ENCODE measurements around the gene LXN. TPM values are rescaled to one million over a fixed set of nuclear protein-coding genes. Genes with fewer than 3 reads are reported as not detected.
A peak's percentile ranks its signal among the peaks of the same experiment; 100 is the strongest.
"Not testable (repeated sequence)": the region's sequence is repeated elsewhere in the genome, so short reads cannot be mapped to it uniquely, and the experiment has no call there.

The LXN gene
- total RNA-seq, 1 donor from 2014 or later = 6.8 TPM

GRCh38 chr3:158701420-158702065 is 29.1 kb upstream of the LXN start:
- Histone ChIP-seq H3K27me3 (ENCODE audit: control insufficient read depth, insufficient read depth, low read length) (no peaks in the 10 kb centered on the region), H3K4me3 (ENCODE audit: low read depth, low read length) (no peak overlapping the region), H3K36me3 (ENCODE audit: control insufficient read depth, insufficient read depth, low read length) (peaks cover 1% of the 10 kb centered on the region)
- DNase-seq (ENCODE audit: low read depth) (peak; percentile 32), FAIRE-seq (no peak)
- TF ChIP-seq, protein P1, sequence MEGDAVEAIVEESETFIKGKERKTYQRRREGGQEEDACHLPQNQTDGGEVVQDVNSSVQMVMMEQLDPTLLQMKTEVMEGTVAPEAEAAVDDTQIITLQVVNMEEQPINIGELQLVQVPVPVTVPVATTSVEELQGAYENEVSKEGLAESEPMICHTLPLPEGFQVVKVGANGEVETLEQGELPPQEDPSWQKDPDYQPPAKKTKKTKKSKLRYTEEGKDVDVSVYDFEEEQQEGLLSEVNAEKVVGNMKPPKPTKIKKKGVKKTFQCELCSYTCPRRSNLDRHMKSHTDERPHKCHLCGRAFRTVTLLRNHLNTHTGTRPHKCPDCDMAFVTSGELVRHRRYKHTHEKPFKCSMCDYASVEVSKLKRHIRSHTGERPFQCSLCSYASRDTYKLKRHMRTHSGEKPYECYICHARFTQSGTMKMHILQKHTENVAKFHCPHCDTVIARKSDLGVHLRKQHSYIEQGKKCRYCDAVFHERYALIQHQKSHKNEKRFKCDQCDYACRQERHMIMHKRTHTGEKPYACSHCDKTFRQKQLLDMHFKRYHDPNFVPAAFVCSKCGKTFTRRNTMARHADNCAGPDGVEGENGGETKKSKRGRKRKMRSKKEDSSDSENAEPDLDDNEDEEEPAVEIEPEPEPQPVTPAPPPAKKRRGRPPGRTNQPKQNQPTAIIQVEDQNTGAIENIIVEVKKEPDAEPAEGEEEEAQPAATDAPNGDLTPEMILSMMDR (IDR thresholded peaks at IDR 0.05; ENCODE audit: insufficient read depth, low read length, severe bottlenecking) = no peak

DNA sequence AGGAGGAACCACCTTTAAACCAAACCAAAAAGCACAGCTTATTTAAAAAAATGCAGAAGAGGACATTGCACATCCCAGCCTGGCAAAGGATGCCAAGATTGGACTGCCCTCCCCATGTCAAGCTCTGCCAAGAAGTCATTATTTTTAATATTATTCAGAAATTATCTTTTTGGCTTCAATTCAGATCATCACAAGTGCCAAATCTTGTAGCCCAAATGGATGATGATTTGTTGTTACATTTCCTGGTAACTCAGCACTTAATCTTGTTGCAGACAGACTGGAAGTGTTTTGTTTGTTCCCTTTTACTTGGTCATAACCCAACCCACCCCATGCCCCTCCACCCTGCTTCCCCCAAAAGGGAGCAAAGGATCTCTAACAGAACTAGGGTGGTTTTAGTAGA is 28.1 kb upstream of the LXN start:
- H3K36me3 ChIP-seq (ENCODE audit: control insufficient read depth, insufficient read depth, low read length) = peaks cover 1% of the 10 kb centered on the region
- DNase-seq (ENCODE audit: low read depth) = no peak
- no peak for FAIRE-seq
- no peak overlapping the region for H3K4me3 ChIP-seq (ENCODE audit: low read depth, low read length)
- TF ChIP-seq, protein P1 (IDR thresholded peaks at IDR 0.05; ENCODE audit: insufficient read depth, low read length, severe bottlenecking) = no peak
- no peaks in the 10 kb centered on the region for H3K27me3 ChIP-seq (ENCODE audit: control insufficient read depth, insufficient read depth, low read length)

DNA sequence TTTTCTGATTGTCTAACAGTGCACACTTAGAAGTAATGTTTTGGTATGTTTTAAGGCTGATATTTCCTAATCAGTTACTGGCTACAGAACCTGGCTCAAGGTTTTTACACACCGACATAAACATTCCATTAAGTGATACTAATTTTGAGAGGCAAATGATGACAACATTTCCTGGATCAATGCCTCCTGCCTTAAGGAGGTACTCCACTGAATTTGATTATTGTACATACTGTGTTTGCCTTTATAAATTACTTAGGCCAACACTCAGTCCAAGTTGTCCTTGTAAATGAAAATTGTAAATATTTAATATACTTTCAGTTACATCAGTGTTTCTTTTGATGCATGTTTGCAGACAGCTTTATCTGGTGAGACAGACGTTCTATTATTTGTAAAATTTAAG is 24.2 kb upstream of the LXN start:
- Histone ChIP-seq H3K27me3 (ENCODE audit: control insufficient read depth, insufficient read depth, low read length) (no peaks in the 10 kb centered on the region), H3K4me3 (ENCODE audit: low read depth, low read length) (no peak overlapping the region), H3K36me3 (ENCODE audit: control insufficient read depth, insufficient read depth, low read length) (peaks cover 1% of the 10 kb centered on the region)
- DNase-seq (ENCODE audit: low read depth) = peak; percentile 58
- FAIRE-seq = no peak
- TF ChIP-seq, protein P1 (IDR thresholded peaks at IDR 0.05; ENCODE audit: insufficient read depth, low read length, severe bottlenecking) = no peak

- not testable (repeated sequence) for FAIRE-seq; H3K27me3 ChIP-seq (ENCODE audit: control insufficient read depth, insufficient read depth, low read length); DNase-seq (ENCODE audit: low read depth); H3K36me3 ChIP-seq (ENCODE audit: control insufficient read depth, insufficient read depth, low read length); H3K4me3 ChIP-seq (ENCODE audit: low read depth, low read length)
These were observed 21.5 kb upstream of the LXN start for GRCh38 chr3:158693866-158694456.

GRCh38 chr3:158685159-158685558 is 12.7 kb upstream of the LXN start:
- no peak overlapping the region for H3K4me3 ChIP-seq (ENCODE audit: low read depth, low read length)
- no peak for DNase-seq (ENCODE audit: low read depth)
- TF ChIP-seq, protein P1 (IDR thresholded peaks at IDR 0.05; ENCODE audit: insufficient read depth, low read length, severe bottlenecking) = no peak
- no peak for FAIRE-seq
- H3K36me3 ChIP-seq (ENCODE audit: control insufficient read depth, insufficient read depth, low read length) = no peaks in the 10 kb centered on the region
- no peaks in the 10 kb centered on the region for H3K27me3 ChIP-seq (ENCODE audit: control insufficient read depth, insufficient read depth, low read length)

GRCh38 chr3:158683230-158683962 is 10.9 kb upstream of the LXN start:
- FAIRE-seq = no peak

More at GRCh38 chr3:158683230-158683962, 10.9 kb upstream of the LXN start:
- no peak overlapping the region for H3K4me3 ChIP-seq (ENCODE audit: low read depth, low read length)
- no peaks in the 10 kb centered on the region for H3K36me3 ChIP-seq (ENCODE audit: control insufficient read depth, insufficient read depth, low read length)
- no peaks in the 10 kb centered on the region for H3K27me3 ChIP-seq (ENCODE audit: control insufficient read depth, insufficient read depth, low read length)
- DNase-seq (ENCODE audit: low read depth) = peak; percentile 47
- TF ChIP-seq, protein P1 (IDR thresholded peaks at IDR 0.05; ENCODE audit: insufficient read depth, low read length, severe bottlenecking) = no peak
